IMR-90 (cell line): Measurements from ENCODE around the gene ZNF844. TPM values are rescaled to one million over a fixed set of nuclear protein-coding genes. Genes with fewer than 3 reads are reported as not detected.

Experiments
- ATAC-seq: fragments of 200-7000 bp; cut with Tn5 transposase; 2 replicates; pipeline ENCODE4 v1.9.1; 2020; ENCODE audit warnings: low read depth, mild to moderate bottlenecking, moderate library complexity
- BruUV-seq: library from RNA; stranded (reverse); fragments of 400-500 nt; replicated peaks from 2 replicates; lab custom pipeline; 2021; lab: Mats Ljungman, UMichigan
- CTCF ChIA-PET: fragments of 300-600 bp; formaldehyde crosslinking; extraction: SDS; loops from one replicate; lab custom pipeline; 2021; ENCODE audit warnings: antibody characterized with exemption; lab: Yijun Ruan, JAX
- POLR2A ChIA-PET: fragments of 300-600 bp; sonication (Branson Sonifier 250); formaldehyde crosslinking; loops from one replicate; lab custom pipeline; 2022; ENCODE audit warnings: antibody characterized with exemption; ENCODE audit not compliant: unreplicated experiment; lab: Charles Lee
- DNase-seq: peaks from one replicate; pipeline ENCODE4 v3.0.0; 2013
- H2AFZ ChIP-seq: replicated peaks from 2 replicates; pipeline ENCODE3; 2013; ENCODE audit warnings: low read length, mild to moderate bottlenecking; ENCODE audit not compliant: poor library complexity
- H2AK5ac ChIP-seq: 2 replicates; pipeline ENCODE4 v1.6.1; 2013; ENCODE audit warnings: low read depth, low read length, inconsistent platforms
- H2AK9ac ChIP-seq: replicated peaks from 2 replicates; pipeline ENCODE3; 2013; ENCODE audit warnings: mild to moderate bottlenecking, low read depth, low read length, moderate library complexity; ENCODE audit not compliant: poor library complexity
- H2BK120ac ChIP-seq: 2 replicates; pipeline ENCODE4 v1.6.1; 2013; ENCODE audit warnings: low read depth, low read length, inconsistent platforms
- H2BK15ac ChIP-seq: 3 replicates; pipeline ENCODE4 v1.6.1; 2013; ENCODE audit warnings: low read depth, low read length, inconsistent platforms
- H2BK20ac ChIP-seq: 2 replicates; pipeline ENCODE4 v1.6.1; 2013; ENCODE audit warnings: low read depth, mild to moderate bottlenecking, inconsistent platforms, low read length, moderate library complexity
- H2BK5ac ChIP-seq: 2 replicates; pipeline ENCODE4 v1.6.1; 2013; ENCODE audit warnings: mild to moderate bottlenecking, low read depth, low read length, inconsistent platforms; ENCODE audit not compliant: poor library complexity, severe bottlenecking
- H3K14ac ChIP-seq: replicated peaks from 2 replicates; pipeline ENCODE4 v1.6.1; 2013; ENCODE audit warnings: low read depth, low read length, inconsistent platforms
- H3K18ac ChIP-seq: 2 replicates; pipeline ENCODE4 v1.6.1; 2013; ENCODE audit warnings: low read depth, low read length, control low read depth
- H3K23ac ChIP-seq: 2 replicates; pipeline ENCODE4 v1.6.1; 2013; ENCODE audit warnings: low read depth, low read length, inconsistent platforms
- H3K27ac ChIP-seq: 2 replicates; pipeline ENCODE4 v1.5.1; 2013; ENCODE audit warnings: mild to moderate bottlenecking, control low read depth, low read length; ENCODE audit not compliant: insufficient read depth
- H3K27me3 ChIP-seq: 2 replicates; pipeline ENCODE4 v1.6.1; 2013; ENCODE audit warnings: low read length; ENCODE audit not compliant: control insufficient read depth, insufficient read depth
- H3K36me3 ChIP-seq: 2 replicates; pipeline ENCODE4 v1.6.1; 2013; ENCODE audit warnings: low read length, mixed read lengths; ENCODE audit not compliant: control insufficient read depth, insufficient read depth
- H3K4ac ChIP-seq: 2 replicates; pipeline ENCODE4 v1.6.1; 2013; ENCODE audit warnings: low read depth, low read length, inconsistent platforms
- H3K4me1 ChIP-seq: 2 replicates; pipeline ENCODE4 v1.6.1; 2013; ENCODE audit warnings: low read length, mixed read lengths; ENCODE audit not compliant: control insufficient read depth, insufficient read depth
- H3K4me2 ChIP-seq: 2 replicates; pipeline ENCODE4 v1.6.1; 2013; ENCODE audit warnings: low read depth, mild to moderate bottlenecking, control low read depth, low read length, moderate library complexity
- H3K4me3 ChIP-seq: 2 replicates; pipeline ENCODE4 v1.5.1; 2013; ENCODE audit warnings: low read depth, mild to moderate bottlenecking, control low read depth, low read length, moderate library complexity; ENCODE audit not compliant: insufficient read depth
- H3K56ac ChIP-seq: 2 replicates; pipeline ENCODE4 v1.6.1; 2013; ENCODE audit warnings: low read length, inconsistent platforms; ENCODE audit not compliant: insufficient read depth; ENCODE audit errors: extremely low read depth
- H3K79me1 ChIP-seq, 2 experiments: 2 replicates each; pipeline ENCODE4 v1.6.1; 2013; ENCODE audit warnings: low read length in 2 of 2, inconsistent platforms in 1 of 2, low read depth in 1 of 2
- H3K9ac ChIP-seq: 2 replicates; pipeline ENCODE4 v1.6.1; 2013; ENCODE audit warnings: low read depth, low read length, control low read depth
- H3K9me1 ChIP-seq: 2 replicates; pipeline ENCODE4 v1.6.1; 2013; ENCODE audit warnings: low read length, inconsistent platforms; ENCODE audit not compliant: insufficient read depth
- H3K9me3 ChIP-seq: 2 replicates; pipeline ENCODE4 v1.6.1; 2013; ENCODE audit warnings: low read length; ENCODE audit not compliant: control insufficient read depth, insufficient read depth
- H4K20me1 ChIP-seq: 2 replicates; pipeline ENCODE4 v1.6.1; 2013; ENCODE audit warnings: low read length, inconsistent platforms; ENCODE audit not compliant: insufficient read depth
- H4K5ac ChIP-seq: 2 replicates; pipeline ENCODE4 v1.6.1; 2013; ENCODE audit warnings: mild to moderate bottlenecking, low read depth, low read length, control low read depth
- H4K8ac ChIP-seq, 2 experiments: 2 replicates each; pipeline ENCODE4 v1.6.1; 2013; ENCODE audit warnings: low read depth in 2 of 2, low read length in 2 of 2, control low read depth in 1 of 2, inconsistent platforms in 1 of 2
- H4K91ac ChIP-seq: 2 replicates; pipeline ENCODE4 v1.6.1; 2013; ENCODE audit warnings: low read depth, low read length, inconsistent platforms; ENCODE audit not compliant: insufficient read depth
- BHLHE40 ChIP-seq: fragments of 150-350 bp; IDR thresholded peaks from 2 replicates; pipeline ENCODE4 v1.6.1; 2016; ENCODE audit warnings: mild to moderate bottlenecking, low read depth, low read length
- CEBPB ChIP-seq: IDR thresholded peaks from 2 replicates; pipeline ENCODE4 v1.6.1; 2012; ENCODE audit warnings: low read depth, low read length, improper control_type of control experiment
- CHD1 ChIP-seq: IDR thresholded peaks from 2 replicates; pipeline ENCODE4 v1.6.1; 2012; ENCODE audit warnings: low read depth, low read length, improper control_type of control experiment
- ELK1 ChIP-seq: fragments of 150-350 bp; IDR thresholded peaks from 2 replicates; pipeline ENCODE4 v1.6.1; 2016; ENCODE audit warnings: low read depth, mild to moderate bottlenecking, low read length, moderate library complexity, borderline replicate concordance
- FOS ChIP-seq: fragments of 150-350 bp; IDR thresholded peaks from 2 replicates; pipeline ENCODE4 v1.6.1; 2016; ENCODE audit warnings: low read depth, low read length
- MAFK ChIP-seq: IDR thresholded peaks from 2 replicates; pipeline ENCODE4 v1.6.1; 2012; ENCODE audit warnings: low read depth, low read length, improper control_type of control experiment
- MAZ ChIP-seq: IDR thresholded peaks from 2 replicates; pipeline ENCODE4 v1.6.1; 2012; ENCODE audit warnings: low read depth, mild to moderate bottlenecking, low read length, improper control_type of control experiment, moderate library complexity, borderline replicate concordance
- MXI1 ChIP-seq: IDR thresholded peaks from 2 replicates; pipeline ENCODE4 v1.6.1; 2012; ENCODE audit warnings: low read depth, mild to moderate bottlenecking, low read length, moderate library complexity, borderline replicate concordance
- NFE2L2 ChIP-seq: fragments of 150-350 bp; IDR thresholded peaks from 2 replicates; pipeline ENCODE4 v1.6.1; 2016; ENCODE audit warnings: low read depth, mild to moderate bottlenecking, low read length
- POLR2A ChIP-seq: IDR thresholded peaks from 2 replicates; pipeline ENCODE4 v1.6.1; 2012; ENCODE audit warnings: mild to moderate bottlenecking, low read depth, low read length
- RAD21 ChIP-seq: IDR thresholded peaks from 2 replicates; pipeline ENCODE4 v1.6.1; 2012; ENCODE audit warnings: low read length, improper control_type of control experiment
- RCOR1 ChIP-seq: IDR thresholded peaks from 2 replicates; pipeline ENCODE4 v1.6.1; 2012; ENCODE audit warnings: mild to moderate bottlenecking, low read length, improper control_type of control experiment; ENCODE audit not compliant: insufficient replicate concordance
- RFX5 ChIP-seq: IDR thresholded peaks from 2 replicates; pipeline ENCODE4 v1.8.0; 2012; ENCODE audit warnings: low read depth, mild to moderate bottlenecking, low read length, moderate library complexity
- SMC3 ChIP-seq: fragments of 150-350 bp; IDR thresholded peaks from 2 replicates; pipeline ENCODE4 v1.6.1; 2016; ENCODE audit warnings: low read depth, mild to moderate bottlenecking, antibody characterized with exemption, low read length, moderate library complexity
- USF2 ChIP-seq: fragments of 150-350 bp; IDR thresholded peaks from 2 replicates; pipeline ENCODE4 v1.6.1; 2017; ENCODE audit warnings: mild to moderate bottlenecking, antibody characterized with exemption, low read length, low read depth
- WGBS, 2 experiments: methylation state at CpG; one replicate each; pipeline versions ENCODE4 v1.1.5 to v1.1.7; 2013; ENCODE audit warnings: missing lambda C conversion rate in 2 of 2; ENCODE audit not compliant: insufficient read length in 1 of 2; ENCODE audit errors: extremely low coverage in 2 of 2; 5-methylcytosine and 5-hydroxymethylcytosine counted together
- dilution Hi-C: fragments of 300-500 bp; cut with HindIII; formaldehyde crosslinking; loops from one replicate; pipeline ENCODE4 v1.14.3; 2018; ENCODE audit warnings: low sequenced_read_pairs; ENCODE audit not compliant: unreplicated experiment
- in situ Hi-C: fragments of 300-500 bp; cut with MboI; formaldehyde crosslinking; loops from 3 replicates; pipeline ENCODE4 v1.14.3; 2019; ENCODE audit warnings: low sequenced_read_pairs, inconsistent platforms, mixed read lengths
- intact Hi-C: fragments of 100-400 bp; cut with micrococcal nuclease; formaldehyde crosslinking; loops from 2 replicates; pipeline ENCODE4 v1.10.0; 2022
- polyA plus RNA-seq, 3 experiments: library from polyadenylated mRNA; depleted of rRNA; stranded (reverse); fragments of >200 nt; gene quantifications; 2 replicates each; pipeline ENCODE4 v1.2.3, GENCODE V29; 2012; ENCODE audit warnings: low replicate concordance in 1 of 3
- total RNA-seq: library from RNA; depleted of rRNA; stranded (reverse); fragments of >200 nt; gene quantifications from 2 replicates; pipeline ENCODE4 v1.2.3, GENCODE V29; 2012
- TF ChIP-seq, protein P1 (sequence below): conservative IDR thresholded peaks from 2 replicates; pipeline ENCODE4 v1.5.1; 2012; ENCODE audit warnings: mild to moderate bottlenecking, low read depth, low read length, improper control_type of control experiment

ZNF844 gene
- total and polyA plus RNA-seq, 2 of the 4 experiments (the other 2 are of a cell fraction) = 1.6 to 12.0 TPM

DNA sequence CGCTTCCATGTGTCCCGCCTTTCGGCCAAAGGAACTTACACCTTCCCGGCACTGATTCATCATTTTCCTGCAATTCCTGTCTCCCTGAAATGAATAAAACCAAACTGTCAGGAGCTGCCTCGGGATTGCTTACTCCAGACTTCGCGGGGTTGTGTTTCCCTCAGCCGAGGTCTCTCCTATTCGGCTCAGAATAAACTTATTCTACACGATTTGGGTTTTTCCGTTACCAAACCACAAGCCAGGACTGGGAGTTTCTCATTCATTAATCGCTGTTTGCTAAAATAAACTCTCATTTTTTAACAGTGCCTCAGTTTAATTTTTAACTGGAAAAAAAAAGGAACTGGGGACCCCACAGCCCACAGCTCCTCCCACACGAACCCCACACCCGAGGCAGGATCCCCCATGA lies 12.4 kb upstream of the ZNF844 start:
- no peaks in the 10 kb centered on the region for H3K79me1 ChIP-seq
- no peak overlapping the region; a peak in 1 of 4 replicates for H4K8ac ChIP-seq
- intact Hi-C loops = loop anchor here (10.0 kb wide), 1 partner anchor 127 kb away; the partner anchor contains the start of gene ZNF700
- BruUV-seq = no TSS peak
- no peak overlapping the region for H2AK5ac ChIP-seq
- H4K91ac ChIP-seq = no peak overlapping the region
- H3K4me3 ChIP-seq = peak overlapping the region; percentile 88
- H2BK15ac ChIP-seq = no peak overlapping the region
- POLR2A ChIA-PET = no interaction called here
- dilution Hi-C loops = no loop called here
- H4K5ac ChIP-seq = no peak overlapping the region
- peak overlapping the region; percentile 97 for H3K4me2 ChIP-seq
- H3K27me3 ChIP-seq = no peaks in the 10 kb centered on the region
- no peaks in the 10 kb centered on the region for H3K9me1 ChIP-seq
- TF ChIP-seq SMC3 (no peak), CHD1 (no peak), FOS (no peak), CEBPB (no peak), NFE2L2 (no peak), ELK1 (no peak), USF2 (no peak), RAD21 (no peak), BHLHE40 (no peak), RCOR1 (no peak), MXI1 (no peak), MAZ (no peak), POLR2A (no peak), RFX5 (no peak), MAFK (no peak)
- TF ChIP-seq, protein P1, sequence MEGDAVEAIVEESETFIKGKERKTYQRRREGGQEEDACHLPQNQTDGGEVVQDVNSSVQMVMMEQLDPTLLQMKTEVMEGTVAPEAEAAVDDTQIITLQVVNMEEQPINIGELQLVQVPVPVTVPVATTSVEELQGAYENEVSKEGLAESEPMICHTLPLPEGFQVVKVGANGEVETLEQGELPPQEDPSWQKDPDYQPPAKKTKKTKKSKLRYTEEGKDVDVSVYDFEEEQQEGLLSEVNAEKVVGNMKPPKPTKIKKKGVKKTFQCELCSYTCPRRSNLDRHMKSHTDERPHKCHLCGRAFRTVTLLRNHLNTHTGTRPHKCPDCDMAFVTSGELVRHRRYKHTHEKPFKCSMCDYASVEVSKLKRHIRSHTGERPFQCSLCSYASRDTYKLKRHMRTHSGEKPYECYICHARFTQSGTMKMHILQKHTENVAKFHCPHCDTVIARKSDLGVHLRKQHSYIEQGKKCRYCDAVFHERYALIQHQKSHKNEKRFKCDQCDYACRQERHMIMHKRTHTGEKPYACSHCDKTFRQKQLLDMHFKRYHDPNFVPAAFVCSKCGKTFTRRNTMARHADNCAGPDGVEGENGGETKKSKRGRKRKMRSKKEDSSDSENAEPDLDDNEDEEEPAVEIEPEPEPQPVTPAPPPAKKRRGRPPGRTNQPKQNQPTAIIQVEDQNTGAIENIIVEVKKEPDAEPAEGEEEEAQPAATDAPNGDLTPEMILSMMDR = no peak
- 0 out of 2 replicates have a peak overlapping the region, but pooled peaks have one; percentile 17 for H3K23ac ChIP-seq
- H3K4ac ChIP-seq = no peak overlapping the region
- no peak overlapping the region for H2BK5ac ChIP-seq
- no peak overlapping the region for H3K14ac ChIP-seq
- peak; percentile 7; the same call in 1 of the 2 replicates for ATAC-seq
- CTCF ChIA-PET = no interaction called here
- no peak overlapping the region; the same call in 1 of the 2 replicates for H3K27ac ChIP-seq
- H2AFZ ChIP-seq = peak overlapping the region; percentile 96
- in situ Hi-C loops = no loop called here
- no peaks in the 10 kb centered on the region for H3K36me3 ChIP-seq
- WGBS, 2 experiments = 11% methylated on average over 3 of the region's 14 CpGs; no CpG with 5 or more reads in 1 of the 2 experiments
- H2BK120ac ChIP-seq = no peak overlapping the region
- DNase-seq = peak; percentile 14
- no peak overlapping the region for H3K56ac ChIP-seq
- peak overlapping the region; percentile 85 for H2AK9ac ChIP-seq
- no peak overlapping the region for H2BK20ac ChIP-seq
- H3K9me3 ChIP-seq = no peaks in the 10 kb centered on the region
- no peaks in the 10 kb centered on the region for H3K4me1 ChIP-seq
- H3K9ac ChIP-seq = peak overlapping the region; percentile 22
- no peaks in the 10 kb centered on the region for H4K20me1 ChIP-seq
- H3K18ac ChIP-seq = no peak overlapping the region
